NCI-H345 treated with DMSO at 0.1 percent for 48 hours (cell line): ENCODE results near the gene LPCAT1.
"Not testable (repeated sequence)": the region's sequence is repeated elsewhere in the genome, so short reads cannot be mapped to it uniquely, and the experiment has no call there.

Experiments
- DNase-seq: peaks from one replicate; lab custom pipeline; 2025; ENCODE audit not compliant: unreplicated experiment; lab: John Stamatoyannopoulos, UW

Gene LPCAT1

GRCh38 chr5:1468629-1469527 is 54.9 kb downstream of the LPCAT1 start:
- no peak for DNase-seq

GRCh38 chr5:1468247-1468612 is 55.5 kb downstream of the LPCAT1 start:
- peak; percentile 24 for DNase-seq

DNA sequence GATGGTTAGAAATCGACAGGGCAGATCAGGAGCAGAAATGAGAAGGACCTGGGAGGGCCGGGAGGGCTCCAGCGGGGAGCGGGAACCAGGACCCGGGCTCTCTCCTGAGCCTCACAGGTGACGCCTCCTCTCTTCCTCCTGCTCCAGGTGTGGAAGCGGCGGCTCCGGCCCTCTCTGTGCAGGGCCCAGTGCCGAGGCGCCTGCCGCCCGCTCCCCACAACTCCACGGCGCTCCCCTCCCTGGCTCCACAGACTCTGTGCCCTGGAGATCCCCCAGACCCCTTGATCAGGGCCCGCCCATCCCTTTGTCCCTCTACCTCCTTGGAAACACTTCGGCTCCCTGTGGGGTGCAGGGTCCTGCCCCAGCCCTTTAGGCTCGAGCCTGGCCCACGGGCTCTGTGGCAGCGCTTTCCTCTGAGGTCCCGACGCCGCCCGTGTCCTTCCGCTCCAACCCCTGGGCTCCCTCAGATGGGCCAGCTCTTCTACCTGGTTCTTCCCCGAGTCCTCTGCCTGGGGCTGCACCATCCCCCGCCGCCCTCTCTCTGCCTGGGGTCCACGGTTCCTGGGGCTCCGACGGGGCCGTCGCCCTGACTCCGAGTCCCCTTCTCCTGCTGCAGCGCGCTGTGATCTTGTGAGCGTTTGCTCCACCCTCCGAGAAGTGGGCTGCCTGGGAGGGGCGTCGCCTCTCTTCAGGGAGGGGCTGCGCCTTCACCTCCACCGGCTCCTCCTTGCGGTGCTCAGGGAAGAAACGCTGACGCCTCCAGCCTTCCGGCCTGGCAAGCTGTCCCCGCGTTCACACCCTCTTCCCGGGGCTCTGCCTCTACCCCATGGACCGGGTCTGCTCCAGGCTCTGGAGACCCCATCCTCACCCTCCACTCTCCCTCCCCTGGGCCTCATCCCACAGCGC is 56.2 kb downstream of the LPCAT1 start:
- no peak for DNase-seq

- DNase-seq: no peak
These were observed 57.0 kb downstream of the LPCAT1 start for GRCh38 chr5:1466631-1467265.

GRCh38 chr5:1465966-1466471 is 57.7 kb downstream of the LPCAT1 start:
- no peak for DNase-seq

- no peak for DNase-seq
These were observed 58.6 kb downstream of the LPCAT1 start for GRCh38 chr5:1465117-1465516.

DNA sequence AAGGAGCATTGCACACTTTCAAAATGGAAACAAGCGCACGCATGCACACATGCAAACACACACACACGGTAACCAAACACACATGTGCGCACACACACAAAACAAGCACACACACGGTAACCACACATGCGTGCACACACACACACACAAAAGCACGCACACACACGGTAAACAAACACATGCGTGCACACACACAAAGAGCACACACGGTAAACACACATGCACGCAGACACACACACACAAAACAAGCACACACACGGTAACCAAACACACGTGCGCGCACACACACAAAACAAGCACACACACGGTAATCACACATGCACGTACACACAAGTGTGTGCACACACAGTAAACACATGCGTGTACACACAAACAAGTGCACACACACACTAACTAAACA is 59.2 kb downstream of the LPCAT1 start:
- DNase-seq: no peak

DNA sequence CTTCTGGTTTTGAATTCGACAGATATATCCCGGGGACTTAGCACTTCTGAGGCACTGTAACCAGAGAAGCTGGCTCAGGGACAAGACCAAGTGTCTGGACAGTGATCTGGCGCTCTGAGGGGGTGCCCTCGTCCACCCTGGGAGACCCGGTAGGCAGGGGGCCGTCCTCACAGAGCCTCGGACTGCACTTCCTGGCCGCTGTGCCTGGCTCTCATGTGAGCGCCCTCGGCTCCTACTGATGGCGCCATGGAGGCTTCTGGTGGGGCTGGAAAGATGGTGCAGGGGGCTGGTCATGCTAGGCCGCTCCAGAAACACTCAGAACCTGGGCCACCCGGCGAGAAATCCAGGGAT is 59.7 kb downstream of the LPCAT1 start:
- DNase-seq: no peak

DNA sequence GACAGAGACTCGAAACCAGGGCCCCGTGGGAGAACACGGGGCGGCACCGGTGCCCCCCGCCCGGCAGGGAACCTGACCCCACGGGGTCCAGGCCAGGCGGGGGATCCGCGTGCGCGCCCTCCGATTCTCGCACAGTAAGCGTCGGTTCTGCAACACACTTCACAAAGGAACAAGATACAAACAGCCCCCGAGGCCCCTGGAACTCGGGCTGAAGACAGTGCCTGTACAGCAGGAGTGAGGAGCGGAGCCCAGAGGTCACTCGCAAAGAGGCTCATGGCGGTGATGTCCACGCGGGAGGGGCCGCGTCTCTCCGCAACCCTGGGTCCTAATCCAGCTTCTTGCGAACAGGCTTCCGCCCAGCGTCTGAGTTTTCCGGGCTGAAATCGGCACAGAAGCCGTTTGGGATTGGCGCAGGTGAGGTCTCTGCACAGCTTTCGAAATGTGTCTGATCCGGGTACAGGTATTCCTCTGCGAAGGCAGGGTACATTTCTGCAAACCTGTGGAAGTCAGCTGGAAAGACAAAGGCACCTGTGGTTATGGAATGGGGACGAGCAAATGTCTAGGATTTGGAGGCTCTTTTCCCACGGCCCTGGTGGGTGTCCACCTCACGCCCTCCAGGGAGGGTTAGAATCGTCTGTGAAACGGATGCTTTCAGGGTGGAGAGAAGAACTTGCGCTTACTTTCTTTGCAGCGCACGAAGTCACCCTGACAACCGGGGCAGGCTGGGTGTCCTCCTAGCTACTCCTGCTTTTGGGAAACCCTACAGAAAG is 60.2 kb downstream of the LPCAT1 start:
- DNase-seq: no peak

- DNase-seq: no peak
These were observed 61.4 kb downstream of the LPCAT1 start for GRCh38 chr5:1462358-1462757.

GRCh38 chr5:1461396-1461795 is 62.4 kb downstream of the LPCAT1 start:
- no peak for DNase-seq

- DNase-seq: peak; percentile 79
These were observed 63.6 kb downstream of the LPCAT1 start for GRCh38 chr5:1460054-1460682.

GRCh38 chr5:1459435-1459834 is 64.3 kb downstream of the LPCAT1 start:
- not testable (repeated sequence) for DNase-seq

- not testable (repeated sequence) for DNase-seq
These were observed 67.5 kb downstream of the LPCAT1 start for GRCh38 chr5:1456110-1456881.

DNA sequence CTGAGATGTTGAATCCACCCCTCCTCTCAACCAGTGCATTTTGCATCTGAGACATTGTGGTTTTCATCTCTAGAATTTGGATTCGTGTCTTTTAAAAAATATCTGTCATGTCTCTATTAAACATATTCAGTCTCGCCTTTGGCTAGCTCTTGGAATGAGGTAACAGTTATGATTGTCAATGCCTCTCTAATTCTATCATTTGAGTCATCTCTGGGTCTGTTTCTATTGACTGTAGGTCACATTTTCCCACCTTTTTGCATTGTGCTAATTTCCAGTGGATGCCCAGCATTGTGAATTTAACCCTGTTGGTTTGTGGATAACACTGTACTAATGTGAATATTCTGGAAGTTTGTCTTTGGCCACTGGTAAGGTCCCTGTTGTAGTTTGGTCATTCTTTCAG is 70.1 kb downstream of the LPCAT1 start:
- DNase-seq: no peak

GRCh38 chr5:1449081-1449630 is 74.6 kb downstream of the LPCAT1 start:
- no peak for DNase-seq

DNA sequence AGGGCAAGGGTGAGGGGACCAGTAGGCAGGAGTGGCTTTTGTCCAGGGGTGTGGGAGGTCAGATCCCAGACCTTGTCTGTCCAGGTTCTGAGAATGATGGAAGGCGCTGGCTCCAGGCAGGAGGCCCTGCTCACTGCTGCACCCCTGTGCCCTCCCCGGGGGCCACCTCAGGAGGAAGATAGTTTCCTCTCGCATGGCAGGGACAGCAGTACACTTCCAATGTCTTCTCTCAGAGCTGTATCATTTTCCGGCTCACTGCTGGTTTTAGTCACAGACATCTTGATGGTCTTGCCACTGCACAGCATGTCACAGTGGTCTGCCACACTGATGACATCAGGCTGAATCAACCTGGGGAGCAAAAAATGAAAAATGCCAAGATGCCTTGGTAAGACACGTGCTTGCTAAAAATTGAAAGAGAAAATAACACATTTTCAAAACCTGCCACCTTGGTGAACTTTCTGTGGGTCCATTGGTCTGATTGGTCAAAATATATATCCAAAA is 75.2 kb downstream of the LPCAT1 start:
- DNase-seq: no peak

- DNase-seq: no peak
These were observed 75.9 kb downstream of the LPCAT1 start for GRCh38 chr5:1447671-1448361.
